Ishikawa (cell line): ENCODE results near the gene HAUS6.

Experiments used
- EP300 ChIP-seq: IDR thresholded peaks from 2 replicates; pipeline ENCODE4 v1.6.1; 2012; ENCODE audit warnings: borderline replicate concordance
- TCF12 ChIP-seq: IDR thresholded peaks from 2 replicates; pipeline ENCODE4 v1.6.1; 2012; ENCODE audit warnings: low read depth
- YY1 ChIP-seq: IDR thresholded peaks from 2 replicates; pipeline ENCODE4 v1.6.1; 2012; ENCODE audit warnings: low read depth
- TF ChIP-seq, protein P1 (sequence below): IDR thresholded peaks from 2 replicates; pipeline ENCODE4 v1.6.1; 2012; ENCODE audit warnings: low read depth, mild to moderate bottlenecking

DNA sequence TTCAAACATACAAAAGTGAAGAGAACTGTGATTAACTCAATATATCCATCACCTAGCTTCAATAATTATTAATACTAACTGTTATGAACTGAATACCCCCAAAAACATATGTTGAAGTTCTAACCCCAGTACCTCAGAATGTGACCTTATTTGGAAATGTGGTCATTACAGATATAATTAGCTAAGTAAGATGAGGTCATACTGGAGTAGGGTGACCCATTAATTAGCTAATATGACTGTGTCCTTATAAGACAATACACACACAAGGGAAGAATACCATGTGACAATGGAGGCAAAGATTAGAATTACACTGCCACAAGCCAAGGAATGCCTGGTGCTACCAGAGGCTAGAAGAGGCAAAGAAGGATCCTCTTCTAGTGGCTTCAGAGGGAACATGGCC, 45.7 kb downstream of the HAUS6 start:
- TF ChIP-seq EP300 (no peak), YY1 (no peak), TCF12 (no peak)
- TF ChIP-seq, protein P1, sequence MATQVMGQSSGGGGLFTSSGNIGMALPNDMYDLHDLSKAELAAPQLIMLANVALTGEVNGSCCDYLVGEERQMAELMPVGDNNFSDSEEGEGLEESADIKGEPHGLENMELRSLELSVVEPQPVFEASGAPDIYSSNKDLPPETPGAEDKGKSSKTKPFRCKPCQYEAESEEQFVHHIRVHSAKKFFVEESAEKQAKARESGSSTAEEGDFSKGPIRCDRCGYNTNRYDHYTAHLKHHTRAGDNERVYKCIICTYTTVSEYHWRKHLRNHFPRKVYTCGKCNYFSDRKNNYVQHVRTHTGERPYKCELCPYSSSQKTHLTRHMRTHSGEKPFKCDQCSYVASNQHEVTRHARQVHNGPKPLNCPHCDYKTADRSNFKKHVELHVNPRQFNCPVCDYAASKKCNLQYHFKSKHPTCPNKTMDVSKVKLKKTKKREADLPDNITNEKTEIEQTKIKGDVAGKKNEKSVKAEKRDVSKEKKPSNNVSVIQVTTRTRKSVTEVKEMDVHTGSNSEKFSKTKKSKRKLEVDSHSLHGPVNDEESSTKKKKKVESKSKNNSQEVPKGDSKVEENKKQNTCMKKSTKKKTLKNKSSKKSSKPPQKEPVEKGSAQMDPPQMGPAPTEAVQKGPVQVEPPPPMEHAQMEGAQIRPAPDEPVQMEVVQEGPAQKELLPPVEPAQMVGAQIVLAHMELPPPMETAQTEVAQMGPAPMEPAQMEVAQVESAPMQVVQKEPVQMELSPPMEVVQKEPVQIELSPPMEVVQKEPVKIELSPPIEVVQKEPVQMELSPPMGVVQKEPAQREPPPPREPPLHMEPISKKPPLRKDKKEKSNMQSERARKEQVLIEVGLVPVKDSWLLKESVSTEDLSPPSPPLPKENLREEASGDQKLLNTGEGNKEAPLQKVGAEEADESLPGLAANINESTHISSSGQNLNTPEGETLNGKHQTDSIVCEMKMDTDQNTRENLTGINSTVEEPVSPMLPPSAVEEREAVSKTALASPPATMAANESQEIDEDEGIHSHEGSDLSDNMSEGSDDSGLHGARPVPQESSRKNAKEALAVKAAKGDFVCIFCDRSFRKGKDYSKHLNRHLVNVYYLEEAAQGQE = no peak
